Spleen (tissue), 11 donors: ENCODE results near the gene MRPL17. TPM values are rescaled to one million over a fixed set of nuclear protein-coding genes. Genes with fewer than 3 reads are reported as not detected.

Source experiments
- DNase-seq: peaks from one replicate; pipeline ENCODE4 v3.0.0-alpha.2; 2020
- H3K27ac ChIP-seq, 8 donors: fragments of 200-600 bp; sonication (generic) in 7 of 8; 1 replicate in 4 of 8; 2 replicates in 4 of 8; pipeline versions ENCODE4 v1.5.0 to v1.8.0; 2016 to 2021; ENCODE audit warnings: inconsistent platforms in 4 of 8, mild to moderate bottlenecking in 4 of 8, moderate library complexity in 1 of 8
- H3K27me3 ChIP-seq, 7 donors: fragments of 200-600 bp; sonication (generic) in 6 of 7; replicated peaks in 1 of 7; 1 replicate in 4 of 7; 2 replicates in 3 of 7; pipeline versions ENCODE4 v1.5.0 to v1.8.0; 2016 to 2021; ENCODE audit warnings: inconsistent platforms in 3 of 7, mild to moderate bottlenecking in 1 of 7
- H3K36me3 ChIP-seq, 6 donors: fragments of 200-600 bp; sonication (generic) in 5 of 6; 1 replicate in 4 of 6; 2 replicates in 2 of 6; pipeline versions ENCODE4 v1.5.0 to v1.8.0; 2016 to 2021; ENCODE audit warnings: inconsistent platforms in 2 of 6
- H3K4me1 ChIP-seq, 6 donors: fragments of 200-600 bp; sonication (generic) in 5 of 6; 1 replicate in 3 of 6; 2 replicates in 3 of 6; pipeline versions ENCODE4 v1.5.0 to v1.8.0; 2016 to 2021; ENCODE audit warnings: inconsistent platforms in 3 of 6
- H3K4me3 ChIP-seq, 8 donors: fragments of 200-600 bp; sonication (generic) in 7 of 8; 1 replicate in 4 of 8; 2 replicates in 4 of 8; pipeline versions ENCODE4 v1.5.0 to v1.8.0; 2016 to 2021; ENCODE audit warnings: inconsistent platforms in 4 of 8, mild to moderate bottlenecking in 4 of 8, moderate library complexity in 2 of 8
- H3K9me3 ChIP-seq, 8 donors: fragments of 200-600 bp; sonication (generic) in 7 of 8; 1 replicate in 4 of 8; 2 replicates in 4 of 8; pipeline versions ENCODE4 v1.5.0 to v1.8.0; 2016 to 2021; ENCODE audit warnings: inconsistent platforms in 4 of 8
- POLR2A ChIP-seq, 3 donors: fragments of 450-650 bp; IDR thresholded peaks; one replicate each; pipeline ENCODE4 v1.5.1; 2017; ENCODE audit warnings: antibody characterized with exemption in 3 of 3, mild to moderate bottlenecking in 1 of 3
- POLR2AphosphoS5 ChIP-seq, 3 donors: sonication (generic); formaldehyde crosslinking; IDR thresholded peaks; one replicate each; pipeline ENCODE4 v1.5.1; 2017; ENCODE audit warnings: antibody characterized with exemption in 3 of 3
- whole genome bisulfite sequencing, 5 donors: extraction: QIAGEN DNeasy Blood & Tissue Kit in 3 of 5; methylation state at CpG; one replicate each; pipeline versions ENCODE4 v1.1.5 to v1.1.7; 2013 to 2018; 5-methylcytosine and 5-hydroxymethylcytosine counted together
- intact Hi-C: fragments of 100-400 bp; cut with DNase I; formaldehyde crosslinking; loops from one replicate; pipeline ENCODE4 v1.15.0; 2023; ENCODE audit warnings: low total_unique reads
- polyA plus RNA-seq, 3 donors: library from polyadenylated mRNA; stranded (reverse); fragments of 200-250 nt; gene quantifications; one replicate each; pipeline ENCODE4 v1.2.1, GENCODE V29; 2013
- total RNA-seq, 7 donors: library from RNA; depleted of rRNA in 3 of 7; stranded (reverse); fragments of >200 nt in 3 of 7; fragmentation: NEBNext Ultra II Directional in 4 of 7; extraction: Animal tissue kit (Norgen Biotek cat#: 25700) in 4 of 7; gene quantifications; one replicate each; pipeline versions ENCODE4 v1.1.0 to v1.2.1, GENCODE V29; 2016 to 2021
- TF ChIP-seq, protein P1 (sequence below), 11 experiments: fragments of 200-600 bp in 7 of 11; fragments of 450-650 bp in 4 of 11; sonication (generic) in 4 of 11; IDR thresholded peaks in 8 of 11; conservative IDR thresholded peaks in 3 of 11; 1 replicate in 7 of 11; 2 replicates in 4 of 11; pipeline versions ENCODE4 v1.4.0 to v1.8.0; 2016 to 2021; ENCODE audit warnings: antibody characterized with exemption in 11 of 11, inconsistent platforms in 4 of 11, mild to moderate bottlenecking in 1 of 11
- donor health status: healthy with polysubstance abuse.
- donor health status: DM: no; HTN: no; CAD: no; lungs with moderate emphysema.
- donor health status: DM: no; HTN: no; CAD: no.
- donor health status: Bipolar disorder and iron deficiency.
- donor health status: healthy.
- donor health status: DM: no; HTN: no; CAD: no.
- donor health status: DM: yes; HTN: yes; CAD: no.

Gene MRPL17
- total and polyA plus RNA-seq, 10 donors: 31.1 to 74.7 (median 42.0) TPM

DNA sequence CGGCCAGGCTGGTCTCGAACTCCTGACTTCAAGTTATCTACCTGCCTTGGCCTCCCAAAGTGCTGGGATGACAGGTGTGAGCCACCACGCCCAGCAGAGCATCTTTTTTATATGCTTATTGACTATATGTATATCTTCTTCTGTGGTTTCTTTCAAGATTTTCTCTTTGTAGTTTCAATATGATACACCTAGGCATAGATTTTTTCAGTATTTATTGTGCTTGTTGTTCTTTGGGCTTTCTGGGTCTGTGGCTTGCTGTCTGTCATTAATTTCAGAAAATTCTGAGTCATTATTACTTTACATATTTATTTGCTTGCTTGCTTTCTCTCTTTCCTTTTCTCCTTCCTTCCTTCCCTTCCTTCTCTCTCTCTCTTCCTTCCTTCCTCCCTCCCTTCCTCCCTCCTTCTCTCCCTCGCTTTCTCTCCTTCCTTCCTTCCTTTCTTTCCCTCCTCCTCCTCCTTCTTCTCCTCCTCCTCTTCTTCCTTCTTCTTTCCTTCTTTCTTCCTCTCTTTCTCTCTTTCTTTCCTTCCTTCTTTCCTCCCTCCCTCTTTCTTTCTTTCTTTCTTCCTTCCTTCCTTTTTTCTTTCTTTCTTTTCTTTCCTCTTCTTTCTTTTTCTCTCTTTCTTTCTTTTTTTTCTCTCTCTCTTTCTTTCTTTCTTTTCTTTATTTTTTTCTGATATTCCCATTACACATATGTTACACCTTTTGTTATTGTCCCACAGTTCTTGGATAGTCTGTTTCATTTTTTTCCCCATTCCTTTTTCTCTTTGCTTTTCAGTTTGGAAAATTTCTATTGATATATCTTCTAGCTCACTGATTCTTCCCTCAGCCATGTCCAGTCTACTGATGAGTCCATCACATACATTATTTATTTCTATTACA lies 16.6 kb downstream of the MRPL17 start:
- TF ChIP-seq, protein P1, sequence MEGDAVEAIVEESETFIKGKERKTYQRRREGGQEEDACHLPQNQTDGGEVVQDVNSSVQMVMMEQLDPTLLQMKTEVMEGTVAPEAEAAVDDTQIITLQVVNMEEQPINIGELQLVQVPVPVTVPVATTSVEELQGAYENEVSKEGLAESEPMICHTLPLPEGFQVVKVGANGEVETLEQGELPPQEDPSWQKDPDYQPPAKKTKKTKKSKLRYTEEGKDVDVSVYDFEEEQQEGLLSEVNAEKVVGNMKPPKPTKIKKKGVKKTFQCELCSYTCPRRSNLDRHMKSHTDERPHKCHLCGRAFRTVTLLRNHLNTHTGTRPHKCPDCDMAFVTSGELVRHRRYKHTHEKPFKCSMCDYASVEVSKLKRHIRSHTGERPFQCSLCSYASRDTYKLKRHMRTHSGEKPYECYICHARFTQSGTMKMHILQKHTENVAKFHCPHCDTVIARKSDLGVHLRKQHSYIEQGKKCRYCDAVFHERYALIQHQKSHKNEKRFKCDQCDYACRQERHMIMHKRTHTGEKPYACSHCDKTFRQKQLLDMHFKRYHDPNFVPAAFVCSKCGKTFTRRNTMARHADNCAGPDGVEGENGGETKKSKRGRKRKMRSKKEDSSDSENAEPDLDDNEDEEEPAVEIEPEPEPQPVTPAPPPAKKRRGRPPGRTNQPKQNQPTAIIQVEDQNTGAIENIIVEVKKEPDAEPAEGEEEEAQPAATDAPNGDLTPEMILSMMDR (IDR thresholded peaks at IDR 0.05 in 8 of 11, conservative IDR thresholded peaks at IDR 0.05 in 3 of 11): no peak
- TF ChIP-seq POLR2AphosphoS5 (IDR thresholded peaks at IDR 0.05): no peak
- TF ChIP-seq POLR2A (IDR thresholded peaks at IDR 0.05): no peak
- Histone ChIP-seq H3K4me1 (peaks cover 5 to 10% (median 7%) of the 10 kb centered on the region in 6 donors), H3K27ac (no peak overlapping the region), H3K27me3 (no peaks in the 10 kb centered on the region), H3K4me3 (no peak overlapping the region), H3K9me3 (no peaks in the 10 kb centered on the region), H3K36me3 (no peaks in the 10 kb centered on the region)
- no peak for DNase-seq
- intact Hi-C loops: no loop called here
- WGBS, 5 donors: 79 to 94% (median 85%) methylated on average over 4 of the region's 4 CpGs

DNA sequence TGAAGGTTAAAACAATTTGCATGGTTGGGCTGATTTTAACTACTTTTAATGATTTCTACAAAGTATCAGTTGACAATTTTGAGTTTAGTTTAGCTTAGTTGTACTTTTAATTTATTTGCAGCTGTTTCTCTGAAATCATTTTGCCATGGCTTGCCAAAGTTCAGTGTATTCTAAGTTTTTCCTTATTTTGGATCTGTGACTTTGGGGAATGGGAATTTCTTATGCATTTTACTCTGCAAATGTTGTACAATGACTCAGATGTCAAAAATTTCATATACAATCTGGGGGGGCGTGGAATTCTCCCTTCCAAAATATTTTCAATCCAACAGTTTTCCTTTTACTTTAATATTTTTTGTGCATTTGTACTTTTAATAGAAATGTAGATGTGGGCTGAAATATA lies 18.6 kb downstream of the MRPL17 start:
- intact Hi-C loops: no loop called here
- Histone ChIP-seq H3K27ac (peak overlapping the region in 6 of 8 donors; percentile 2 to 49 (median 22)), H3K4me1 (peaks cover 5 to 10% (median 7%) of the 10 kb centered on the region in 6 donors), H3K4me3 (no peak overlapping the region), H3K36me3 (no peaks in the 10 kb centered on the region), H3K9me3 (no peaks in the 10 kb centered on the region), H3K27me3 (no peaks in the 10 kb centered on the region)
- no peak for DNase-seq
- no peak for TF ChIP-seq POLR2AphosphoS5 (IDR thresholded peaks at IDR 0.05)
- TF ChIP-seq, protein P1 (IDR thresholded peaks at IDR 0.05 in 8 of 11, conservative IDR thresholded peaks at IDR 0.05 in 3 of 11): no peak
- no peak for TF ChIP-seq POLR2A (IDR thresholded peaks at IDR 0.05)
- 0 to 66% (median 0%) methylated on average over 1 of the region's 1 CpG for WGBS, 5 donors

DNA sequence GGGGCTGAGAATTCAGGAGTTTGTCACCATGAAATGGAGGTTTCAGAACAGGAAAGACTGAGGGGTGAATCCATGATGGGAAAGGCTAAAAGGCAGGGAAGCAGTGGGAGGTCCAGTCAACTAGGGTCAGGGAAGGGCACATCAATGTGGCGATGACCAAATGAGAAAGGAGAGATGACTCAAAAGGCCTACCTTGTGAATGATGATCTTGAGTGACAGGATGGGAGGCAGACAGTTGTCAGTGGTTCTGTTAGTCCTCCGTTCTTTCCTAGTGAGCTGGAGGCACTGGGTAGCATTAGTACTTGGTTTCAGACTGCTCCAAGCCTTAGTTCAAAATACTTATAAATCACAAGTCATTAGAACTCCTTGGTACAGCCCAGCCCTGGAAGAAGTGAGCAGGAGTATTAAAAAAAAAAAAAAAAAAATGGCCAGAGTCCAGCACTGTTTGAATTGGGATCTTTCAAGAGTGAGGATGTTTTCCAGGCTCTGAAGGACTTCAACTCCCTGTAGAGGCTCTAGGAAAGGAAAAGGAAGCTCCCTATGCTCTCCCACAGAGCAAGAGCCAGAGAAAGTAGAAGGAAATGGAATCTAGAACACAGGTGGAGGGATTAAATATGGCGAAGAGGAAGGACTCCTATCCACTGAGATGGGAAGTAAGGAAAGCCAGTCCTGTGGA lies 19.2 kb downstream of the MRPL17 start:
- Histone ChIP-seq H3K4me1 (peaks cover 5 to 10% (median 7%) of the 10 kb centered on the region in 6 donors), H3K27ac (peak overlapping the region in 6 of 8 donors; percentile 2 to 49 (median 22)), H3K36me3 (no peaks in the 10 kb centered on the region), H3K4me3 (no peak overlapping the region), H3K27me3 (no peaks in the 10 kb centered on the region), H3K9me3 (no peaks in the 10 kb centered on the region)
- TF ChIP-seq, protein P1 (IDR thresholded peaks at IDR 0.05 in 8 of 11, conservative IDR thresholded peaks at IDR 0.05 in 3 of 11): no peak
- TF ChIP-seq POLR2AphosphoS5 (IDR thresholded peaks at IDR 0.05): no peak
- no peak for TF ChIP-seq POLR2A (IDR thresholded peaks at IDR 0.05)
- no peak for DNase-seq
- WGBS, 5 donors: 58 to 83% (median 63%) methylated on average over 3 of the region's 3 CpGs
- intact Hi-C loops: no loop called here

DNA sequence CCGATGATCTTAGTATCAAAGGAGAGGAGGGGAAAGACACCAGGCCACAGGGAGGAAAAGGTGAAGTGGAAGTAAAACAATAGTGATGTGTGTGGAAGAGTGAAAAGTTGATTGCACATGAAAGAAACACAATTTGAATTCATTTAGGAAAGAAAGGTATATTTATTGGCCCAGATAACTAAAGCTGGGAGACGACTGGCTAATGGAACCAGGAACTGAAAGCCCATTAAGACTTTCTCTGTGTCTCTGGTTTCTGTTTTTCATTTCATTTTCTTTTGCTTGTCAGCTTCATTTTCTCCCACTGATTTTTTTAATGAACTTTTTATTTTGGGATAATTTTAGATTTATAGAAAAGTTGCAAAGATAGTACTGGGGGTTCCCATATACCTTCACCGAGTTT lies 22.4 kb downstream of the MRPL17 start:
- Histone ChIP-seq H3K36me3 (no peaks in the 10 kb centered on the region), H3K27ac (no peak overlapping the region), H3K9me3 (no peaks in the 10 kb centered on the region), H3K4me1 (peaks cover 0 to 10% (median 4%) of the 10 kb centered on the region in 6 donors), H3K27me3 (peaks cover 0 to 14% (median 0%) of the 10 kb centered on the region in 7 donors), H3K4me3 (no peak overlapping the region)
- intact Hi-C loops: no loop called here
- no peak for DNase-seq
- 77 to 88% (median 82%) methylated on average over 3 of the region's 3 CpGs for WGBS, 5 donors
- TF ChIP-seq POLR2A (IDR thresholded peaks at IDR 0.05): no peak
- no peak for TF ChIP-seq POLR2AphosphoS5 (IDR thresholded peaks at IDR 0.05)
- TF ChIP-seq, protein P1 (IDR thresholded peaks at IDR 0.05 in 8 of 11, conservative IDR thresholded peaks at IDR 0.05 in 3 of 11): no peak
